Frontal cortex (tissue), 4 donors: Measurements from ENCODE around the gene DAGLA. TPM values are rescaled to one million over a fixed set of nuclear protein-coding genes. Genes with fewer than 3 reads are reported as not detected.

Experiments used
- DNase-seq, 2 donors: peaks; one replicate each; pipeline ENCODE4 v3.0.0; 2012; ENCODE audit warnings: low spot score in 2 of 2
- FAIRE-seq: peaks from 2 replicates; lab custom pipeline; 2012; peaks lifted over from hg19 to GRCh38; lab: Jason Lieb, UNC
- total RNA-seq: library from RNA; depleted of rRNA; stranded (reverse); fragments of >200 nt; gene quantifications from one replicate; pipeline ENCODE4 v1.2.3, GENCODE V29; 2014
- donor health status: control.
- donor health status: control.
- donor health status: control.

The DAGLA gene
- total RNA-seq, 1 donor from 2014 or later, result 4.9 TPM

- no peak for FAIRE-seq
Observed at GRCh38 chr11:61719978-61720377, 39.8 kb downstream of the DAGLA start.

GRCh38 chr11:61720597-61720996 lies 40.4 kb downstream of the DAGLA start:
- no peak for FAIRE-seq
- DNase-seq, result no peak

More at GRCh38 chr11:61719978-61720377, 39.8 kb downstream of the DAGLA start:
- DNase-seq, result no peak

GRCh38 chr11:61724437-61724836 lies 44.2 kb downstream of the DAGLA start:
- no peak for FAIRE-seq
- no peak for DNase-seq

- no peak for DNase-seq
- no peak for FAIRE-seq
Observed at GRCh38 chr11:61725781-61726231, 45.6 kb downstream of the DAGLA start.

- no peak for DNase-seq
- FAIRE-seq, result no peak
Observed at GRCh38 chr11:61726775-61727174, 46.6 kb downstream of the DAGLA start.

- DNase-seq, result no peak
Observed at GRCh38 chr11:61727401-61727811, 47.2 kb downstream of the DAGLA start.

GRCh38 chr11:61728066-61728939 lies 48.1 kb downstream of the DAGLA start:
- FAIRE-seq (no peak), DNase-seq (no peak)

More at GRCh38 chr11:61727401-61727811, 47.2 kb downstream of the DAGLA start:
- FAIRE-seq, result no peak

- DNase-seq, result no peak
- no peak for FAIRE-seq
Observed at GRCh38 chr11:61728940-61729219, 48.7 kb downstream of the DAGLA start.

- FAIRE-seq, result no peak
- DNase-seq, result no peak
Observed at GRCh38 chr11:61730240-61730994, 50.2 kb downstream of the DAGLA start.

- no peak for FAIRE-seq
- no peak for DNase-seq
Observed at GRCh38 chr11:61731211-61731951, 51.2 kb downstream of the DAGLA start.

GRCh38 chr11:61731952-61732675 lies 51.9 kb downstream of the DAGLA start:
- FAIRE-seq, result no peak

GRCh38 chr11:61732705-61733104 lies 52.5 kb downstream of the DAGLA start:
- no peak for FAIRE-seq
- DNase-seq, result peak in 1 of 2 donors; percentile 55

More at GRCh38 chr11:61731952-61732675, 51.9 kb downstream of the DAGLA start:
- no peak for DNase-seq

GRCh38 chr11:61733120-61733978 lies 53.2 kb downstream of the DAGLA start:
- FAIRE-seq (no peak), DNase-seq (peak; percentile 92 to 97)

- no peak for DNase-seq
- FAIRE-seq, result no peak
Observed at GRCh38 chr11:61734767-61735166, 54.6 kb downstream of the DAGLA start.

GRCh38 chr11:61735391-61735790 lies 55.2 kb downstream of the DAGLA start:
- no peak for FAIRE-seq
- DNase-seq, result no peak

GRCh38 chr11:61736310-61736709 lies 56.1 kb downstream of the DAGLA start:
- no peak for FAIRE-seq
- DNase-seq, result peak in 1 of 2 donors; percentile 53

- no peak for DNase-seq
- FAIRE-seq, result no peak
Observed at GRCh38 chr11:61737131-61737530, 56.9 kb downstream of the DAGLA start.

- no peak for FAIRE-seq
- DNase-seq, result no peak
Observed at GRCh38 chr11:61737636-61738386, 57.6 kb downstream of the DAGLA start.
